Measurements from ENCODE around the gene LAMTOR1.
"Not testable (repeated sequence)": the region's sequence is repeated elsewhere in the genome, so short reads cannot be mapped to it uniquely, and the experiment has no call there.

Gene LAMTOR1

GRCh38 chr11:72102946-72103753, at the start of gene LAMTOR1:
Gene LAMTOR1, minus strand, starts transcription at chr11:72103297. Its CDS starts 73 bp downstream, at chr11:72103224.
- TF ChIP-seq CTCF (IDR thresholded peaks at IDR 0.05; ENCODE audit: extremely low read depth, insufficient read depth, missing control alignments): peak; percentile 5
- in situ Hi-C loops (cut with MboI; ENCODE audit: low pct_unique_long_range_greater_than_20kb, low sequenced_read_pairs, unreplicated experiment): no loop called here
- peak; percentile 95 for DNase-seq (ENCODE audit: low spot score)

GRCh38 chr11:72150882-72151281, 47.8 kb upstream of the LAMTOR1 start:
- TF ChIP-seq CTCF (IDR thresholded peaks at IDR 0.05; ENCODE audit: extremely low read depth, insufficient read depth, missing control alignments): no peak
- DNase-seq (ENCODE audit: low spot score): no peak
- in situ Hi-C loops (cut with MboI; ENCODE audit: low pct_unique_long_range_greater_than_20kb, low sequenced_read_pairs, unreplicated experiment): no loop called here

- TF ChIP-seq CTCF (IDR thresholded peaks at IDR 0.05; ENCODE audit: extremely low read depth, insufficient read depth, missing control alignments): no peak
- in situ Hi-C loops (cut with MboI; ENCODE audit: low pct_unique_long_range_greater_than_20kb, low sequenced_read_pairs, unreplicated experiment): no loop called here
- DNase-seq (ENCODE audit: low spot score): no peak
Measured at GRCh38 chr11:72146625-72147024, 43.5 kb upstream of the LAMTOR1 start.

GRCh38 chr11:72144807-72145565, 41.9 kb upstream of the LAMTOR1 start:
- no peak for DNase-seq (ENCODE audit: low spot score)
- in situ Hi-C loops (cut with MboI; ENCODE audit: low pct_unique_long_range_greater_than_20kb, low sequenced_read_pairs, unreplicated experiment): no loop called here
- no peak for TF ChIP-seq CTCF (IDR thresholded peaks at IDR 0.05; ENCODE audit: extremely low read depth, insufficient read depth, missing control alignments)

GRCh38 chr11:72142543-72142942, 39.4 kb upstream of the LAMTOR1 start:
- in situ Hi-C loops (cut with MboI; ENCODE audit: low pct_unique_long_range_greater_than_20kb, low sequenced_read_pairs, unreplicated experiment); DNase-seq (ENCODE audit: low spot score): not testable (repeated sequence)

- DNase-seq (ENCODE audit: low spot score); in situ Hi-C loops (cut with MboI; ENCODE audit: low pct_unique_long_range_greater_than_20kb, low sequenced_read_pairs, unreplicated experiment): not testable (repeated sequence)
Measured at GRCh38 chr11:72142086-72142485, 39.0 kb upstream of the LAMTOR1 start.

- no peak for TF ChIP-seq CTCF (IDR thresholded peaks at IDR 0.05; ENCODE audit: extremely low read depth, insufficient read depth, missing control alignments)
- in situ Hi-C loops (cut with MboI; ENCODE audit: low pct_unique_long_range_greater_than_20kb, low sequenced_read_pairs, unreplicated experiment): no loop called here
- no peak for DNase-seq (ENCODE audit: low spot score)
Measured at GRCh38 chr11:72141066-72141465, 38.0 kb upstream of the LAMTOR1 start.
